Mononuclear cell (primary cell): ENCODE data around the gene SEMA3C. TPM values are rescaled to one million over a fixed set of nuclear protein-coding genes. Genes with fewer than 3 reads are reported as not detected.

Source experiments
- H3K27me3 ChIP-seq: 2 replicates; pipeline ENCODE4 v1.6.0; 2011; ENCODE audit warnings: low read length, control low read depth; ENCODE audit not compliant: insufficient read depth
- H3K4me1 ChIP-seq: 2 replicates; pipeline ENCODE4 v1.5.1; 2011; ENCODE audit warnings: mild to moderate bottlenecking, low read length, control low read depth; ENCODE audit not compliant: insufficient read depth
- H3K4me3 ChIP-seq: 2 replicates; pipeline ENCODE4 v1.5.1; 2011; ENCODE audit warnings: mild to moderate bottlenecking, low read length, moderate library complexity
- H3K9me3 ChIP-seq: 2 replicates; pipeline ENCODE4 v1.5.1; 2011; ENCODE audit warnings: low read depth, mild to moderate bottlenecking, control low read depth, low read length
- total RNA-seq: library from RNA; depleted of rRNA; stranded (reverse); fragments of >200 nt; gene quantifications from one replicate; pipeline ENCODE4 v1.2.3, GENCODE V29; 2012

Gene SEMA3C
- total RNA-seq, 1 donor: 9.7 TPM

GRCh38 chr7:80816806-80817205 is 102.0 kb downstream of the SEMA3C start:
- Histone ChIP-seq H3K27me3 (no peaks in the 10 kb centered on the region), H3K4me3 (no peak overlapping the region), H3K9me3 (no peaks in the 10 kb centered on the region), H3K4me1 (no peaks in the 10 kb centered on the region)

GRCh38 chr7:80815733-80816132 is 103.1 kb downstream of the SEMA3C start:
- no peaks in the 10 kb centered on the region for H3K4me1 ChIP-seq
- no peaks in the 10 kb centered on the region for H3K9me3 ChIP-seq
- no peak overlapping the region for H3K4me3 ChIP-seq
- no peaks in the 10 kb centered on the region for H3K27me3 ChIP-seq

GRCh38 chr7:80809545-80809944 is 109.3 kb downstream of the SEMA3C start:
- H3K9me3 ChIP-seq: no peaks in the 10 kb centered on the region
- no peak overlapping the region for H3K4me3 ChIP-seq
- H3K4me1 ChIP-seq: no peaks in the 10 kb centered on the region
- H3K27me3 ChIP-seq: no peaks in the 10 kb centered on the region

- Histone ChIP-seq H3K9me3 (no peaks in the 10 kb centered on the region), H3K4me3 (no peak overlapping the region), H3K4me1 (no peaks in the 10 kb centered on the region), H3K27me3 (no peaks in the 10 kb centered on the region)
These were observed 111.5 kb downstream of the SEMA3C start for GRCh38 chr7:80807166-80807900.

- H3K4me3 ChIP-seq: no peak overlapping the region
These were observed 112.2 kb downstream of the SEMA3C start for GRCh38 chr7:80806663-80807062.

GRCh38 chr7:80804589-80804988 is 114.3 kb downstream of the SEMA3C start:
- Histone ChIP-seq H3K4me1 (no peaks in the 10 kb centered on the region), H3K27me3 (no peaks in the 10 kb centered on the region), H3K4me3 (no peak overlapping the region), H3K9me3 (no peaks in the 10 kb centered on the region)

More at GRCh38 chr7:80806663-80807062, 112.2 kb downstream of the SEMA3C start:
- no peaks in the 10 kb centered on the region for H3K4me1 ChIP-seq
- H3K27me3 ChIP-seq: no peaks in the 10 kb centered on the region
- no peaks in the 10 kb centered on the region for H3K9me3 ChIP-seq

GRCh38 chr7:80802527-80802926 is 116.3 kb downstream of the SEMA3C start:
- Histone ChIP-seq H3K4me1 (no peaks in the 10 kb centered on the region), H3K4me3 (no peak overlapping the region), H3K27me3 (no peaks in the 10 kb centered on the region), H3K9me3 (no peaks in the 10 kb centered on the region)

- H3K9me3 ChIP-seq: no peaks in the 10 kb centered on the region
- no peak overlapping the region for H3K4me3 ChIP-seq
- no peaks in the 10 kb centered on the region for H3K27me3 ChIP-seq
- no peaks in the 10 kb centered on the region for H3K4me1 ChIP-seq
These were observed 123.9 kb downstream of the SEMA3C start for GRCh38 chr7:80794631-80795573.

- no peaks in the 10 kb centered on the region for H3K4me1 ChIP-seq
- H3K9me3 ChIP-seq: no peaks in the 10 kb centered on the region
- no peak overlapping the region for H3K4me3 ChIP-seq
- no peaks in the 10 kb centered on the region for H3K27me3 ChIP-seq
These were observed 127.3 kb downstream of the SEMA3C start for GRCh38 chr7:80791509-80791929.

- Histone ChIP-seq H3K27me3 (no peaks in the 10 kb centered on the region), H3K4me3 (no peak overlapping the region), H3K4me1 (no peaks in the 10 kb centered on the region), H3K9me3 (no peaks in the 10 kb centered on the region)
These were observed 128.0 kb downstream of the SEMA3C start for GRCh38 chr7:80790877-80791276.

- peaks cover 5% of the 10 kb centered on the region for H3K4me1 ChIP-seq
- H3K27me3 ChIP-seq: no peaks in the 10 kb centered on the region
- H3K4me3 ChIP-seq: no peak overlapping the region
- no peaks in the 10 kb centered on the region for H3K9me3 ChIP-seq
These were observed 131.1 kb downstream of the SEMA3C start for GRCh38 chr7:80787721-80788120.

GRCh38 chr7:80785961-80786536 is 132.8 kb downstream of the SEMA3C start:
- no peaks in the 10 kb centered on the region for H3K9me3 ChIP-seq

GRCh38 chr7:80785276-80785675 is 133.6 kb downstream of the SEMA3C start:
- Histone ChIP-seq H3K9me3 (no peaks in the 10 kb centered on the region), H3K4me1 (peaks cover 15% of the 10 kb centered on the region), H3K4me3 (no peak overlapping the region), H3K27me3 (no peaks in the 10 kb centered on the region)

More at GRCh38 chr7:80785961-80786536, 132.8 kb downstream of the SEMA3C start:
- Histone ChIP-seq H3K4me1 (peaks cover 10% of the 10 kb centered on the region), H3K27me3 (no peaks in the 10 kb centered on the region), H3K4me3 (no peak overlapping the region)

- Histone ChIP-seq H3K4me1 (peaks cover 15% of the 10 kb centered on the region), H3K4me3 (no peak overlapping the region), H3K9me3 (no peaks in the 10 kb centered on the region), H3K27me3 (no peaks in the 10 kb centered on the region)
These were observed 135.0 kb downstream of the SEMA3C start for GRCh38 chr7:80783678-80784327.
